ENCODE data around the gene GRM7. TPM values are rescaled to one million over a fixed set of nuclear protein-coding genes. Genes with fewer than 3 reads are reported as not detected.

Gene GRM7
- total and polyA plus RNA-seq, 2 experiments from 2014 or later, result 0.62 to 1.7 TPM

GRCh38 chr3:7733933-7734332 lies 873.0 kb downstream of the GRM7 start:
- DNase-seq (ENCODE audit: low read depth in 1 of 2, low spot score in 1 of 2), result no peak
- Histone ChIP-seq H3K9me3 (ENCODE audit: low read depth) (no peaks in the 10 kb centered on the region), H3K4me3 (no peak overlapping the region), H3K36me3 (no peaks in the 10 kb centered on the region), H3K4me1 (ENCODE audit: low read depth) (no peaks in the 10 kb centered on the region), H3K27me3 (no peaks in the 10 kb centered on the region), H3K27ac (no peak overlapping the region)
- no peak for TF ChIP-seq CTCF (IDR thresholded peaks at IDR 0.05; ENCODE audit: low read depth, low read length)

GRCh38 chr3:7734456-7734855 lies 873.5 kb downstream of the GRM7 start:
- H3K4me1 ChIP-seq (ENCODE audit: low read depth), result no peaks in the 10 kb centered on the region
- H3K27ac ChIP-seq, result no peak overlapping the region
- no peaks in the 10 kb centered on the region for H3K36me3 ChIP-seq
- TF ChIP-seq CTCF (IDR thresholded peaks at IDR 0.05; ENCODE audit: low read depth, low read length), result no peak
- no peaks in the 10 kb centered on the region for H3K9me3 ChIP-seq (ENCODE audit: low read depth)
- no peak overlapping the region for H3K4me3 ChIP-seq
- no peak for DNase-seq (ENCODE audit: low read depth in 1 of 2, low spot score in 1 of 2)
- H3K27me3 ChIP-seq, result no peaks in the 10 kb centered on the region

DNA sequence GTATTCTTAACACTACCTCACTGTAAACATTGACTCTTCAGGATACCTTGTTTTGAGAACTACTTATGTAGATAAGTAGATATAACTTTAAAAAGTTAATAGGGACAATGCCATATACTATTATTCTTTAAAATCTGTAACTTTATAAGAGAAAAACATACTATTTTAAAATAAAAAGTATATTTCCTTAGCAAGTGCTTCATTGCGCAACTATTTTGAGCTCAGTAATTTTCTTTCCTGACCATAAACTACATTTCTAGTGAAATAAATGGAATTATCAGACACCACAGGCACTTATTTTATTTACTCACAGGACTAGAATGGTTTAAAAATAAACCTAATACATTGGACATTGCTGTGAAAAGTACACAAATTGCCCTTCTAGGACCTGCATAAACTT lies 876.3 kb downstream of the GRM7 start:
- H3K27me3 ChIP-seq, result no peaks in the 10 kb centered on the region
- no peak for TF ChIP-seq CTCF (IDR thresholded peaks at IDR 0.05; ENCODE audit: low read depth, low read length)
- H3K4me1 ChIP-seq (ENCODE audit: low read depth), result no peaks in the 10 kb centered on the region
- H3K4me3 ChIP-seq, result no peak overlapping the region
- H3K9me3 ChIP-seq (ENCODE audit: low read depth), result no peaks in the 10 kb centered on the region
- no peaks in the 10 kb centered on the region for H3K36me3 ChIP-seq
- DNase-seq (ENCODE audit: low read depth in 1 of 2, low spot score in 1 of 2), result no peak
- no peak overlapping the region for H3K27ac ChIP-seq

DNA sequence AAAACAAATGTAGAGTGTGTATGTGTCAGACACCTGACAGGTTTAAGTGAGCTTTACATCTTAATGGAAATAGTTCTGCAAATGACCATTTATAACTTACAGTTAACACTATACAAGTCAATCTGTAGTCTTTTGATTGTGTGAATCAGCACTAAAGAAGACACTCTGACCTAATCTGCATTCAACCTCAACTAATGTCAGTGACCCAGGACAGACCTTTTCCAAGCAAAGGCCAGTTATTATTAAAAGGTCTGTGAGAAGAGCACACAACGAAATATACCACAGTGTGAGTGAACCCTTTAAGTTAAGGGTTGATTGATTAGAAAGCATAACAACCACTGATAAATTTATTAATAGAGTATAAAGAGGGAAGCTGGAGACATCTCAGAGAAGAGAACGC lies 878.8 kb downstream of the GRM7 start:
- no peak for TF ChIP-seq CTCF (IDR thresholded peaks at IDR 0.05; ENCODE audit: low read depth, low read length)
- Histone ChIP-seq H3K9me3 (ENCODE audit: low read depth) (no peaks in the 10 kb centered on the region), H3K4me3 (no peak overlapping the region), H3K4me1 (ENCODE audit: low read depth) (no peaks in the 10 kb centered on the region), H3K27me3 (no peaks in the 10 kb centered on the region), H3K27ac (no peak overlapping the region), H3K36me3 (no peaks in the 10 kb centered on the region)
- no peak for DNase-seq (ENCODE audit: low read depth in 1 of 2, low spot score in 1 of 2)

DNA sequence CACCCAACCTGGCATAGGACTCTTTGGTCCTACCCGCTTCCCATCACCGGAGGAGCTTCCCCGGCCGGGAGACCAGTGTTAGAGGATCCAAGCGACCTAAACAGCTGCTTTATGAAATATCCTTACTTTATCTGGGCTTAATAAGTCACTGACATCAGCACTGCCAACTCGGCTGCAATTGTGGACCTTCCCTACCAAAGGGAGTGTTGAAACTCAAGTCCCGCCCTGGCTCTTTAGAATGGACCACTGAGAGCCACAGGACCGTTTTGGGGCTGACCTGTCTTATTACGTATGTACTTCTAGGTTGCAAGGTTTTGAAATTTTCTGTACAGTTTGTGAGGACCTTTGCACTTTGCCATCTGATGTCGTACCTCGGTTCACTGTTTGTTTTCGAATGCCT lies 879.5 kb downstream of the GRM7 start:
- Histone ChIP-seq H3K4me1 (ENCODE audit: low read depth) (no peaks in the 10 kb centered on the region), H3K9me3 (ENCODE audit: low read depth) (no peaks in the 10 kb centered on the region), H3K36me3 (no peaks in the 10 kb centered on the region), H3K27ac (no peak overlapping the region), H3K4me3 (no peak overlapping the region), H3K27me3 (no peaks in the 10 kb centered on the region)
- TF ChIP-seq CTCF (IDR thresholded peaks at IDR 0.05; ENCODE audit: low read depth, low read length), result no peak
- DNase-seq (ENCODE audit: low read depth in 1 of 2, low spot score in 1 of 2), result no peak

DNA sequence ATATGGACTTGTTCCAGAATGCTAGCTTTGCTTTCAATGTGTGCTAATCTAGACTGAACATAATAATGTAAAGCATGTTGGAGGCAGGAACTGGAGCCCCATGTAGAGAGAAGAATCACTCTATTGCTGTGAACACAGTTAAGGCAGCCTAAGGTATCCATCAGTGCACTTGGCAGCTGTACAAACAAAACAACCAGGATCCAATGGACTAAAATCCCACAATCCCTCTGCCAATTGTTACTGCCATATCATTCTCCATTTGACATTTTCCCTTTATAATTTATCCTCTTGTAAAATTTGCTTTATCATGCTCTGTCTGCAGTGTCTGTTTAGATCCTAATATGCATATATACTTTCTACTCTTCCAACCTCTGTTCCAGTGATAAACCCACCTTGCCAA lies 883.9 kb downstream of the GRM7 start:
- no peak overlapping the region for H3K4me3 ChIP-seq

More for the DNA sequence above, 883.9 kb downstream of the GRM7 start:
- Histone ChIP-seq H3K9me3 (ENCODE audit: low read depth) (no peaks in the 10 kb centered on the region), H3K27me3 (no peaks in the 10 kb centered on the region), H3K27ac (no peak overlapping the region), H3K36me3 (no peaks in the 10 kb centered on the region), H3K4me1 (ENCODE audit: low read depth) (no peaks in the 10 kb centered on the region)
- no peak for TF ChIP-seq CTCF (IDR thresholded peaks at IDR 0.05; ENCODE audit: low read depth, low read length)
- DNase-seq (ENCODE audit: low read depth in 1 of 2, low spot score in 1 of 2), result no peak
